HCT116 (cell line): ENCODE measurements around the gene TMEM184A. TPM values are rescaled to one million over a fixed set of nuclear protein-coding genes. Genes with fewer than 3 reads are reported as not detected.

Source experiments
- ATAC-seq: fragments of 200-7000 bp; cut with Tn5 transposase; 2 replicates; pipeline ENCODE4 v1.9.1; 2020; ENCODE audit warnings: mild to moderate bottlenecking, moderate library complexity
- BruUV-seq: library from RNA; stranded (reverse); fragments of 400-500 nt; replicated peaks from 2 replicates; lab custom pipeline; 2021; lab: Mats Ljungman, UMichigan
- CTCF ChIA-PET: fragments of 300-600 bp; sonication (Branson Sonifier 250); formaldehyde crosslinking; loops from one replicate; lab custom pipeline; 2021; ENCODE audit warnings: antibody characterized with exemption; lab: Charles Lee
- POLR2A ChIA-PET: fragments of 300-600, 350-600 bp; sonication (Branson Sonifier 250); formaldehyde crosslinking; loops from one replicate; lab custom pipeline; 2021; ENCODE audit warnings: antibody characterized with exemption; lab: Charles Lee
- RAD21 ChIA-PET, 2 experiments: fragments of 300-600 bp; sonication (Branson Sonifier 250); formaldehyde crosslinking; loops; one replicate each; lab custom pipeline; 2023; ENCODE audit warnings: low total read pairs in 2 of 2; ENCODE audit not compliant: uncharacterized antibody in 2 of 2, unreplicated experiment in 2 of 2, low non-redundant PET in 1 of 2; lab: Charles Lee
- DNase-seq: peaks from one replicate; pipeline ENCODE4 v3.0.0-alpha.2; 2010; ENCODE audit warnings: low read depth, low spot score
- H2AFZ ChIP-seq: fragments of 200-600 bp; shearing (Covaris generic), sonication (generic); 2 replicates; pipeline ENCODE4 v1.6.1; 2017; ENCODE audit warnings: low read depth, mixed run types, mixed read lengths, antibody characterized with exemption, low read length; ENCODE audit not compliant: poor library complexity, severe bottlenecking
- H3K27ac ChIP-seq: 2 replicates; pipeline ENCODE4 v1.5.1; 2012; ENCODE audit warnings: low read depth, low read length
- H3K27me3 ChIP-seq: fragments of 200-600 bp; sonication (generic); 2 replicates; pipeline ENCODE4 v1.6.1; 2016; ENCODE audit warnings: mixed run types, low read length, mixed read lengths; ENCODE audit not compliant: insufficient read depth
- H3K36me3 ChIP-seq, 2 experiments: fragments of 200-500 bp in 1 of 2; fragments of 200-600 bp in 1 of 2; sonication (Bioruptor generic) in 1 of 2; sonication (generic) in 1 of 2; 2 replicates each; pipeline versions ENCODE4 v1.5.1 to v1.6.1; 2014 to 2016; ENCODE audit warnings: low read length in 2 of 2, inconsistent platforms in 1 of 2, mixed read lengths in 1 of 2, mixed run types in 1 of 2; ENCODE audit not compliant: insufficient read depth in 2 of 2, control insufficient read depth in 1 of 2
- H3K4me1 ChIP-seq, 2 experiments: fragments of 200-600 bp in 1 of 2; sonication (generic) in 1 of 2; 2 replicates each; pipeline versions ENCODE4 v1.5.1 to v1.6.1; 2012 to 2017; ENCODE audit warnings: low read length in 2 of 2, inconsistent platforms in 1 of 2, mild to moderate bottlenecking in 1 of 2, mixed read lengths in 1 of 2, mixed run types in 1 of 2, moderate library complexity in 1 of 2; ENCODE audit not compliant: insufficient read depth in 2 of 2, control insufficient read depth in 1 of 2
- H3K4me2 ChIP-seq: fragments of 200-600 bp; sonication (generic); 2 replicates; pipeline ENCODE4 v1.6.1; 2017; ENCODE audit warnings: mixed run types, low read length, mixed read lengths
- H3K4me3 ChIP-seq, 2 experiments: fragments of 200-600 bp in 1 of 2; sonication (generic) in 1 of 2; replicated peaks in 1 of 2; 2 replicates each; pipeline ENCODE4 v1.5.1; 2011 to 2016; ENCODE audit warnings: low read length in 2 of 2, control low read depth in 1 of 2, low read depth in 1 of 2, mild to moderate bottlenecking in 1 of 2, mixed read lengths in 1 of 2, mixed run types in 1 of 2
- H3K79me2 ChIP-seq: fragments of 200-600 bp; sonication (generic); 2 replicates; pipeline ENCODE4 v1.6.1; 2017; ENCODE audit warnings: mild to moderate bottlenecking, mixed run types, low read length, moderate library complexity, mixed read lengths; ENCODE audit not compliant: insufficient read depth
- H3K9ac ChIP-seq: fragments of 200-600 bp; sonication (generic); 2 replicates; pipeline ENCODE4 v1.6.1; 2016; ENCODE audit warnings: low read length, mixed read lengths
- H3K9me2 ChIP-seq: fragments of 200-600 bp; sonication (generic), shearing (Covaris generic); 2 replicates; pipeline ENCODE4 v1.6.1; 2017; ENCODE audit warnings: mixed run types, mild to moderate bottlenecking, moderate library complexity; ENCODE audit not compliant: insufficient read depth
- H3K9me3 ChIP-seq, 2 experiments: fragments of 200-500 bp in 1 of 2; fragments of 200-600 bp in 1 of 2; sonication (Bioruptor generic) in 1 of 2; sonication (generic) in 1 of 2; 2 replicates each; pipeline ENCODE4 v1.6.1; 2014 to 2017; ENCODE audit warnings: low read length in 2 of 2, mixed read lengths in 2 of 2, inconsistent platforms in 1 of 2, low read depth in 1 of 2, mild to moderate bottlenecking in 1 of 2, mixed run types in 1 of 2, moderate library complexity in 1 of 2; ENCODE audit not compliant: control insufficient read depth in 1 of 2, insufficient read depth in 1 of 2
- H4K20me1 ChIP-seq: fragments of 200-600 bp; sonication (generic), shearing (Covaris generic); 2 replicates; pipeline ENCODE4 v1.6.1; 2017; ENCODE audit warnings: mixed run types, mild to moderate bottlenecking, moderate library complexity; ENCODE audit not compliant: insufficient read depth
- CBX3 ChIP-seq: IDR thresholded peaks from 2 replicates; pipeline ENCODE4 v1.6.1; 2012; ENCODE audit warnings: low read depth
- CEBPB ChIP-seq: IDR thresholded peaks from 2 replicates; pipeline ENCODE4 v1.6.1; 2012; ENCODE audit warnings: low read depth
- CTCF ChIP-seq, 3 experiments: fragments of 200-600 bp in 1 of 3; sonication (generic) in 1 of 3; IDR thresholded peaks in 2 of 3; conservative IDR thresholded peaks in 1 of 3; 2 replicates each; pipeline ENCODE4 v1.5.1; 2012 to 2017; ENCODE audit warnings: low read depth in 2 of 3, low read length in 2 of 3, antibody characterized with exemption in 1 of 3, borderline replicate concordance in 1 of 3, control low read depth in 1 of 3, mild to moderate bottlenecking in 1 of 3, mixed read lengths in 1 of 3, mixed run types in 1 of 3, moderate library complexity in 1 of 3; ENCODE audit not compliant: insufficient read depth in 1 of 3
- EGR1 ChIP-seq: IDR thresholded peaks from 2 replicates; pipeline ENCODE4 v1.6.1; 2012; ENCODE audit warnings: low read depth
- ELF1 ChIP-seq: IDR thresholded peaks from 2 replicates; pipeline ENCODE4 v1.6.1; 2012; ENCODE audit warnings: low read depth, borderline replicate concordance
- EZH2 ChIP-seq: fragments of 200-600 bp; sonication (generic); IDR thresholded peaks from 2 replicates; pipeline ENCODE4 v1.6.1; 2017; ENCODE audit warnings: antibody characterized with exemption, mixed run types
- POLR2A ChIP-seq: IDR thresholded peaks from 2 replicates; pipeline ENCODE4 v1.7.0; 2011; ENCODE audit warnings: borderline replicate concordance; ENCODE audit not compliant: insufficient read depth, insufficient read length; ENCODE audit errors: extremely low read depth
- RAD21 ChIP-seq: IDR thresholded peaks from 2 replicates; pipeline ENCODE4 v1.6.1; 2012; ENCODE audit warnings: low read depth, mild to moderate bottlenecking
- SIN3A ChIP-seq: IDR thresholded peaks from 2 replicates; pipeline ENCODE4 v1.6.1; 2012; ENCODE audit warnings: low read depth
- SP1 ChIP-seq: IDR thresholded peaks from 2 replicates; pipeline ENCODE4 v1.6.1; 2012; ENCODE audit warnings: low read depth
- TCF7L2 ChIP-seq: IDR thresholded peaks from 2 replicates; pipeline ENCODE4 v1.7.0; 2011; ENCODE audit warnings: borderline replicate concordance, inconsistent platforms; ENCODE audit not compliant: insufficient read depth, insufficient read length; ENCODE audit errors: extremely low read depth
- YY1 ChIP-seq: IDR thresholded peaks from 2 replicates; pipeline ENCODE4 v1.6.1; 2011; ENCODE audit warnings: low read length, low read depth, moderate library complexity, mild to moderate bottlenecking; ENCODE audit not compliant: insufficient replicate concordance; ENCODE audit errors: extremely low read depth
- ZBTB33 ChIP-seq: IDR thresholded peaks from 2 replicates; pipeline ENCODE4 v1.6.1; 2011; ENCODE audit warnings: mild to moderate bottlenecking, low read length, moderate library complexity; ENCODE audit not compliant: insufficient replicate concordance; ENCODE audit errors: extremely low read depth
- ZFX ChIP-seq: fragments of 450-650 bp; IDR thresholded peaks from 2 replicates; pipeline ENCODE4 v1.6.1; 2017
- ZNF274 ChIP-seq: fragments of 200-500 bp; sonication (Bioruptor generic); IDR thresholded peaks from 2 replicates; pipeline ENCODE4 v1.6.1; 2014; ENCODE audit warnings: mild to moderate bottlenecking, low read depth, low read length, inconsistent platforms
- intact Hi-C: fragments of 100-400 bp; cut with micrococcal nuclease; formaldehyde crosslinking; loops from 2 replicates; pipeline ENCODE4 v1.10.0; 2022
- total RNA-seq: library from RNA; stranded (reverse); gene quantifications from one replicate; pipeline ENCODE4 v1.2.1, GENCODE V29; 2021; ENCODE audit not compliant: unreplicated experiment
- TF ChIP-seq, protein P1 (sequence below): IDR thresholded peaks from 2 replicates; pipeline ENCODE4 v1.6.1; 2012
- TF ChIP-seq, protein P2 (sequence below): IDR thresholded peaks from 2 replicates; pipeline ENCODE4 v1.6.1; 2012; ENCODE audit warnings: low read depth
- TF ChIP-seq, protein P3 (sequence below): IDR thresholded peaks from 2 replicates; pipeline ENCODE4 v1.6.1; 2012

TMEM184A gene
- total RNA-seq, 1 experiment from 2014 or later, result 34.8 TPM

DNA sequence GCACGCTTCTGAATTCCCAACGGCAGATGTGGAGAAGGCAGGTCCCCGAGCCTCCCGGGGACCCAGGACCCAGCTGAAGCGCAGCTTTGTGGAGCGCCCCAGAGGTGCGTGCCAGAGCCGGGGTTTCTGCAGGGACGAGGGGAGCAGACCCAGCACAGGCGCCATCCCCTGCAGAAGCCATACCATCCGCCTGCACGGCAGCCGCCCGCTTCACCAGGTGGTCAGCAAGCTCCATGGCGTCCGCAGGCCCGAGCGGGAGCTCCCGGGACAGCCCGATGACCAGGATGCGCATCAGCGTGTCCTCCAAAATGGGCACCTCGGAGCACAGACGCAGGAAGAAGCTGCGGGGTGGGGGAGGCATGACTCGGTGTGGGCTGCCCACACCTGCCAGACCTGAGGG, 62.4 kb downstream of the TMEM184A start:
- H3K4me2 ChIP-seq, result no peak overlapping the region
- DNase-seq, result no peak
- no TSS peak for BruUV-seq
- H3K9me2 ChIP-seq, result no peaks in the 10 kb centered on the region
- TF ChIP-seq RAD21 (no peak), SP1 (no peak), CEBPB (no peak), EZH2 (no peak), SIN3A (no peak), YY1 (no peak), CBX3 (no peak), ELF1 (no peak), ZFX (no peak), TCF7L2 (no peak), ZNF274 (no peak), ZBTB33 (no peak), CTCF (IDR thresholded peaks at IDR 0.05 in 2 of 3, conservative IDR thresholded peaks at IDR 0.05 in 1 of 3; ENCODE audit: borderline replicate concordance in 1 of 3, insufficient read depth in 1 of 3, low read depth in 2 of 3, low read length in 2 of 3) (no peak), EGR1 (no peak), POLR2A (no peak)
- TF ChIP-seq, protein P1, sequence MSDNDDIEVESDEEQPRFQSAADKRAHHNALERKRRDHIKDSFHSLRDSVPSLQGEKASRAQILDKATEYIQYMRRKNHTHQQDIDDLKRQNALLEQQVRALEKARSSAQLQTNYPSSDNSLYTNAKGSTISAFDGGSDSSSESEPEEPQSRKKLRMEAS, result no peak
- TF ChIP-seq, protein P2, sequence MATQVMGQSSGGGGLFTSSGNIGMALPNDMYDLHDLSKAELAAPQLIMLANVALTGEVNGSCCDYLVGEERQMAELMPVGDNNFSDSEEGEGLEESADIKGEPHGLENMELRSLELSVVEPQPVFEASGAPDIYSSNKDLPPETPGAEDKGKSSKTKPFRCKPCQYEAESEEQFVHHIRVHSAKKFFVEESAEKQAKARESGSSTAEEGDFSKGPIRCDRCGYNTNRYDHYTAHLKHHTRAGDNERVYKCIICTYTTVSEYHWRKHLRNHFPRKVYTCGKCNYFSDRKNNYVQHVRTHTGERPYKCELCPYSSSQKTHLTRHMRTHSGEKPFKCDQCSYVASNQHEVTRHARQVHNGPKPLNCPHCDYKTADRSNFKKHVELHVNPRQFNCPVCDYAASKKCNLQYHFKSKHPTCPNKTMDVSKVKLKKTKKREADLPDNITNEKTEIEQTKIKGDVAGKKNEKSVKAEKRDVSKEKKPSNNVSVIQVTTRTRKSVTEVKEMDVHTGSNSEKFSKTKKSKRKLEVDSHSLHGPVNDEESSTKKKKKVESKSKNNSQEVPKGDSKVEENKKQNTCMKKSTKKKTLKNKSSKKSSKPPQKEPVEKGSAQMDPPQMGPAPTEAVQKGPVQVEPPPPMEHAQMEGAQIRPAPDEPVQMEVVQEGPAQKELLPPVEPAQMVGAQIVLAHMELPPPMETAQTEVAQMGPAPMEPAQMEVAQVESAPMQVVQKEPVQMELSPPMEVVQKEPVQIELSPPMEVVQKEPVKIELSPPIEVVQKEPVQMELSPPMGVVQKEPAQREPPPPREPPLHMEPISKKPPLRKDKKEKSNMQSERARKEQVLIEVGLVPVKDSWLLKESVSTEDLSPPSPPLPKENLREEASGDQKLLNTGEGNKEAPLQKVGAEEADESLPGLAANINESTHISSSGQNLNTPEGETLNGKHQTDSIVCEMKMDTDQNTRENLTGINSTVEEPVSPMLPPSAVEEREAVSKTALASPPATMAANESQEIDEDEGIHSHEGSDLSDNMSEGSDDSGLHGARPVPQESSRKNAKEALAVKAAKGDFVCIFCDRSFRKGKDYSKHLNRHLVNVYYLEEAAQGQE, result no peak
- TF ChIP-seq, protein P3, sequence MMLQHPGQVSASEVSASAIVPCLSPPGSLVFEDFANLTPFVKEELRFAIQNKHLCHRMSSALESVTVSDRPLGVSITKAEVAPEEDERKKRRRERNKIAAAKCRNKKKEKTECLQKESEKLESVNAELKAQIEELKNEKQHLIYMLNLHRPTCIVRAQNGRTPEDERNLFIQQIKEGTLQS, result no peak
- H3K27ac ChIP-seq, result no peak overlapping the region
- CTCF ChIA-PET, result no interaction called here
- no peaks in the 10 kb centered on the region for H3K9me3 ChIP-seq
- ATAC-seq, result no peak
- intact Hi-C loops, result no loop called here
- no peak overlapping the region for H2AFZ ChIP-seq
- POLR2A ChIA-PET, result no interaction called here
- H3K36me3 ChIP-seq, result peaks cover 24 to 26% of the 10 kb centered on the region in 2 experiments; a peak in 3 of 4 replicates
- RAD21 ChIA-PET, result no interaction called here
- no peaks in the 10 kb centered on the region for H4K20me1 ChIP-seq
- H3K4me1 ChIP-seq, result no peaks in the 10 kb centered on the region
- no peak overlapping the region for H3K4me3 ChIP-seq
- H3K27me3 ChIP-seq, result no peaks in the 10 kb centered on the region
- no peak overlapping the region for H3K9ac ChIP-seq
- no peaks in the 10 kb centered on the region; the same call in 1 of the 2 replicates for H3K79me2 ChIP-seq
